ENCODE results near the gene MAP2K6. TPM values are rescaled to one million over a fixed set of nuclear protein-coding genes. Genes with fewer than 3 reads are reported as not detected.

MAP2K6 gene
- total and polyA plus RNA-seq, 10 of the 15 experiments (the other 5 are each of a cell fraction or from before 2014, with no cell fraction given) = 15.6 to 70.3 (median 22.9) TPM

- no peaks in the 10 kb centered on the region for H3K79me2 ChIP-seq (ENCODE audit: control insufficient read depth, insufficient read depth, low read length)
Measured at GRCh38 chr17:69477204-69477902, 62.9 kb downstream of the MAP2K6 start.

More at GRCh38 chr17:69477204-69477902, 62.9 kb downstream of the MAP2K6 start:
- H3K9me3 ChIP-seq (replicated peaks; ENCODE audit: control insufficient read depth, insufficient read depth, low read length) = no peaks in the 10 kb centered on the region
- no peak overlapping the region for H2AFZ ChIP-seq (ENCODE audit: control insufficient read depth, low read depth, low read length)
- H3K4me3 ChIP-seq = no peak overlapping the region
- intact Hi-C loops (cut with micrococcal nuclease; ENCODE audit: unreplicated experiment) = no loop called here
- H3K36me3 ChIP-seq (ENCODE audit: control insufficient read depth in 2 of 2, insufficient read depth in 2 of 2, low read length in 1 of 2) = no peaks in the 10 kb centered on the region; a peak in 1 of 4 replicates
- FAIRE-seq = no peak
- no peaks in the 10 kb centered on the region for H3K27me3 ChIP-seq (replicated peaks in 1 of 2; ENCODE audit: control insufficient read depth in 2 of 2, insufficient read depth in 2 of 2, low read length in 1 of 2)
- ChIA-PET SMC1A (ENCODE audit: uncharacterized antibody, unreplicated experiment) (no interaction called here), RAD21 (ENCODE audit: unreplicated experiment) (no interaction called here), POLR2A (no interaction called here), CTCF (no interaction called here)
- BruUV-seq (replicated peaks) = no TSS peak
- no peaks in the 10 kb centered on the region for H3K4me1 ChIP-seq (ENCODE audit: control insufficient read depth, insufficient read depth, low read length)
- DNase-seq (ENCODE audit: low read depth, low spot score) = no peak
- H3K27ac ChIP-seq (ENCODE audit: control insufficient read depth, insufficient read depth) = no peak overlapping the region
- in situ Hi-C loops (cut with MboI) = no loop called here
- H3K4me2 ChIP-seq (ENCODE audit: control insufficient read depth, insufficient read depth) = no peak overlapping the region
- ATAC-seq = no peak
- no peak for TF ChIP-seq JUND (IDR thresholded peaks at IDR 0.05; ENCODE audit: low read depth, low read length)
- TF ChIP-seq ZBED1 (IDR thresholded peaks at IDR 0.05; ENCODE audit: borderline replicate concordance) = no peak
- TF ChIP-seq SREBF2 (IDR thresholded peaks at IDR 0.05; ENCODE audit: low read length) = no peak
- TF ChIP-seq FOS (IDR thresholded peaks at IDR 0.05; ENCODE audit: borderline replicate concordance, extremely low read depth, insufficient read length) = no peak
- TF ChIP-seq ZNF687 (IDR thresholded peaks at IDR 0.05) = no peak
- TF ChIP-seq E2F8 (IDR thresholded peaks at IDR 0.05; ENCODE audit: low read depth, partially characterized antibody) = no peak
- no peak for TF ChIP-seq ZNF24 (IDR thresholded peaks at IDR 0.05)
- no peak overlapping the region for H3K9ac ChIP-seq (ENCODE audit: control insufficient read depth, insufficient read depth, low read length)
- WGBS (ENCODE audit: insufficient coverage, insufficient replicate concordance, low lambda C conversion rate, missing lambda C conversion rate) = 72% methylated on average over 6 of the region's 6 CpGs
- H4K20me1 ChIP-seq (ENCODE audit: control insufficient read depth, insufficient read depth) = no peaks in the 10 kb centered on the region
